GM19328 (cell line): ENCODE results near the gene GDPD3.
A peak's percentile ranks its signal among the peaks of the same experiment; 100 is the strongest.

ENCODE experiments used
- ATAC-seq: cut with Tn5 transposase; IDR thresholded peaks from one replicate; pipeline ENCODE4 v1.9.1; 2021; ENCODE audit warnings: mild to moderate bottlenecking, moderate library complexity; ENCODE audit not compliant: unreplicated experiment

GDPD3 gene

GRCh38 chr16:30082545-30083090, 30.7 kb downstream of the GDPD3 start:
- ATAC-seq = no peak

- no peak for ATAC-seq
Measured at GRCh38 chr16:30079480-30079879, 33.9 kb downstream of the GDPD3 start.

- no peak for ATAC-seq
Measured at GRCh38 chr16:30078744-30079143, 34.6 kb downstream of the GDPD3 start.

- ATAC-seq = no peak
Measured at GRCh38 chr16:30077656-30078055, 35.7 kb downstream of the GDPD3 start.

GRCh38 chr16:30076276-30076791, 37.0 kb downstream of the GDPD3 start:
- no peak for ATAC-seq

- ATAC-seq = no peak
Measured at GRCh38 chr16:30075503-30076275, 37.6 kb downstream of the GDPD3 start, which contains the start of gene PPP4C. TSS of gene PPP4C (plus strand) at chr16:30075994. CDS start at chr16:30076378, 384 bp downstream.

GRCh38 chr16:30070490-30070889, 42.8 kb downstream of the GDPD3 start:
- ATAC-seq = no peak

- ATAC-seq = no peak
Measured at GRCh38 chr16:30069611-30070462, 43.5 kb downstream of the GDPD3 start.

GRCh38 chr16:30068750-30069610, 44.4 kb downstream of the GDPD3 start:
- ATAC-seq = no peak

- no peak for ATAC-seq
Measured at GRCh38 chr16:30068333-30068732, 45.0 kb downstream of the GDPD3 start.

GRCh38 chr16:30067584-30067916, 45.8 kb downstream of the GDPD3 start:
- ATAC-seq = no peak

GRCh38 chr16:30066761-30067583, 46.4 kb downstream of the GDPD3 start:
- ATAC-seq = no peak

GRCh38 chr16:30065943-30066760, 47.2 kb downstream of the GDPD3 start:
- no peak for ATAC-seq

- ATAC-seq = peak; percentile 80
Measured at GRCh38 chr16:30065102-30065942, 48.0 kb downstream of the GDPD3 start, which contains the start of gene ALDOA. TSS of gene ALDOA (plus strand) at chr16:30065760. CDS start at chr16:30066898, 1,138 bp downstream.

GRCh38 chr16:30064729-30065101, 48.6 kb downstream of the GDPD3 start:
- no peak for ATAC-seq

- no peak for ATAC-seq
Measured at GRCh38 chr16:30063893-30064728, 49.2 kb downstream of the GDPD3 start.

GRCh38 chr16:30063278-30063892, 50.0 kb downstream of the GDPD3 start:
- no peak for ATAC-seq
